C4-2B (cell line): Measurements from ENCODE around the gene SNX8.

Experiments used
- ZFX ChIP-seq: fragments of 450-650 bp; IDR thresholded peaks from 2 replicates; pipeline ENCODE4 v1.6.1; 2017
- TF ChIP-seq, protein P1 (sequence below): fragments of 450-650 bp; conservative IDR thresholded peaks from 2 replicates; pipeline ENCODE4 v1.5.1; 2017; ENCODE audit warnings: mild to moderate bottlenecking

- TF ChIP-seq, protein P1, sequence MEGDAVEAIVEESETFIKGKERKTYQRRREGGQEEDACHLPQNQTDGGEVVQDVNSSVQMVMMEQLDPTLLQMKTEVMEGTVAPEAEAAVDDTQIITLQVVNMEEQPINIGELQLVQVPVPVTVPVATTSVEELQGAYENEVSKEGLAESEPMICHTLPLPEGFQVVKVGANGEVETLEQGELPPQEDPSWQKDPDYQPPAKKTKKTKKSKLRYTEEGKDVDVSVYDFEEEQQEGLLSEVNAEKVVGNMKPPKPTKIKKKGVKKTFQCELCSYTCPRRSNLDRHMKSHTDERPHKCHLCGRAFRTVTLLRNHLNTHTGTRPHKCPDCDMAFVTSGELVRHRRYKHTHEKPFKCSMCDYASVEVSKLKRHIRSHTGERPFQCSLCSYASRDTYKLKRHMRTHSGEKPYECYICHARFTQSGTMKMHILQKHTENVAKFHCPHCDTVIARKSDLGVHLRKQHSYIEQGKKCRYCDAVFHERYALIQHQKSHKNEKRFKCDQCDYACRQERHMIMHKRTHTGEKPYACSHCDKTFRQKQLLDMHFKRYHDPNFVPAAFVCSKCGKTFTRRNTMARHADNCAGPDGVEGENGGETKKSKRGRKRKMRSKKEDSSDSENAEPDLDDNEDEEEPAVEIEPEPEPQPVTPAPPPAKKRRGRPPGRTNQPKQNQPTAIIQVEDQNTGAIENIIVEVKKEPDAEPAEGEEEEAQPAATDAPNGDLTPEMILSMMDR = peak; percentile 85
- no peak for TF ChIP-seq ZFX
Observed at GRCh38 chr7:2247141-2247995, 66.9 kb downstream of the SNX8 start.
